Mononuclear cell (primary cell): Measurements from ENCODE around the gene TRPV2. TPM values are rescaled to one million over a fixed set of nuclear protein-coding genes. Genes with fewer than 3 reads are reported as not detected.
"Not testable (repeated sequence)": the region's sequence is repeated elsewhere in the genome, so short reads cannot be mapped to it uniquely, and the experiment has no call there.

Experiments used
- H3K27me3 ChIP-seq: 2 replicates; pipeline ENCODE4 v1.6.0; 2011; ENCODE audit warnings: low read length, control low read depth; ENCODE audit not compliant: insufficient read depth
- H3K4me1 ChIP-seq: 2 replicates; pipeline ENCODE4 v1.5.1; 2011; ENCODE audit warnings: mild to moderate bottlenecking, low read length, control low read depth; ENCODE audit not compliant: insufficient read depth
- H3K4me3 ChIP-seq: 2 replicates; pipeline ENCODE4 v1.5.1; 2011; ENCODE audit warnings: mild to moderate bottlenecking, low read length, moderate library complexity
- H3K9me3 ChIP-seq: 2 replicates; pipeline ENCODE4 v1.5.1; 2011; ENCODE audit warnings: low read depth, mild to moderate bottlenecking, control low read depth, low read length
- total RNA-seq: library from RNA; depleted of rRNA; stranded (reverse); fragments of >200 nt; gene quantifications from one replicate; pipeline ENCODE4 v1.2.3, GENCODE V29; 2012

TRPV2 gene, protein sequence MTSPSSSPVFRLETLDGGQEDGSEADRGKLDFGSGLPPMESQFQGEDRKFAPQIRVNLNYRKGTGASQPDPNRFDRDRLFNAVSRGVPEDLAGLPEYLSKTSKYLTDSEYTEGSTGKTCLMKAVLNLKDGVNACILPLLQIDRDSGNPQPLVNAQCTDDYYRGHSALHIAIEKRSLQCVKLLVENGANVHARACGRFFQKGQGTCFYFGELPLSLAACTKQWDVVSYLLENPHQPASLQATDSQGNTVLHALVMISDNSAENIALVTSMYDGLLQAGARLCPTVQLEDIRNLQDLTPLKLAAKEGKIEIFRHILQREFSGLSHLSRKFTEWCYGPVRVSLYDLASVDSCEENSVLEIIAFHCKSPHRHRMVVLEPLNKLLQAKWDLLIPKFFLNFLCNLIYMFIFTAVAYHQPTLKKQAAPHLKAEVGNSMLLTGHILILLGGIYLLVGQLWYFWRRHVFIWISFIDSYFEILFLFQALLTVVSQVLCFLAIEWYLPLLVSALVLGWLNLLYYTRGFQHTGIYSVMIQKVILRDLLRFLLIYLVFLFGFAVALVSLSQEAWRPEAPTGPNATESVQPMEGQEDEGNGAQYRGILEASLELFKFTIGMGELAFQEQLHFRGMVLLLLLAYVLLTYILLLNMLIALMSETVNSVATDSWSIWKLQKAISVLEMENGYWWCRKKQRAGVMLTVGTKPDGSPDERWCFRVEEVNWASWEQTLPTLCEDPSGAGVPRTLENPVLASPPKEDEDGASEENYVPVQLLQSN
- 23.1 TPM for total RNA-seq

DNA sequence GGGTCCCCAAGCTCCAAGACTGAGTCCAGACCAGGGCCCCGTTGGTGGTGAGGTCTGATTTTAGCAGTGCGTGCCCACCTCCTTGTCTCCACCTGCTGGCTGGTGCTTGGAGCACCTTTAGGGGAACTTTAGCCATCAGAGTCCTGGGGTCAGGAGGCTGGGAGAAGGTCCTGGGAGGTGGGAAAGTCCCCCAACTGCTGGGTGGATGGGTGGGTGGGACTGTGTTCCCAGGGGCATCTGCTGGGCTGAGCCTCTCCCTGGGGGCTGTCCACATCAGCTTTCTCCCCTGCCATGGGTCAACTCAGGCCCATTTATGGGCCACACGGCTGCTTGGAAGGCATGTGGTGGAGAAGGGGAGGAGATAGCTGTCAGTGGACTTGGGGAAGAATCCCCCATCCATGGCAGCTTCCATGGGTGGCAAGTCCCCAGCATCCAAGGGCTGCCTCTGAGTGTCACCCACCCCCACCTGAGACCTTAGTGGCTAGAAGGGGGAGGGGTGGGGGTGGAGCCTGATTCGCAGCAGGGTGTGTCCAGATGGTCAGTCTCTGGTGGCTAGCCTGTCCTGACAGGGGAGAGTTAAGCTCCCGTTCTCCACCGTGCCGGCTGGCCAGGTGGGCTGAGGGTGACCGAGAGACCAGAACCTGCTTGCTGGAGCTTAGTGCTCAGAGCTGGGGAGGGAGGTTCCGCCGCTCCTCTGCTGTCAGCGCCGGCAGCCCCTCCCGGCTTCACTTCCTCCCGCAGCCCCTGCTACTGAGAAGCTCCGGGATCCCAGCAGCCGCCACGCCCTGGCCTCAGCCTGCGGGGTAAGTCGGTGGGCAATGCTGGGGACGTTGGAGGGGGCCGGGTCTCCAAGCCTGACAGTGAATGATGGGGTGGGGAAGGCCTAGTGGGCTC, at the start of gene TRPV2:
TRPV2 (plus strand) TSS at position 541 of the 894 bp plus-strand sequence. CDS start 2,098 bp downstream, outside the sequence.
- Histone ChIP-seq H3K9me3 (no peaks in the 10 kb centered on the region), H3K27me3 (no peaks in the 10 kb centered on the region), H3K4me1 (peaks cover 49% of the 10 kb centered on the region), H3K4me3 (peak within 1 kb of the TSS; percentile 69)

GRCh38 chr17:16371742-16372141, 43.6 kb upstream of the TRPV2 start:
- no peaks in the 10 kb centered on the region for H3K9me3 ChIP-seq
- H3K4me3 ChIP-seq = no peak overlapping the region
- no peaks in the 10 kb centered on the region for H3K4me1 ChIP-seq
- no peaks in the 10 kb centered on the region for H3K27me3 ChIP-seq

DNA sequence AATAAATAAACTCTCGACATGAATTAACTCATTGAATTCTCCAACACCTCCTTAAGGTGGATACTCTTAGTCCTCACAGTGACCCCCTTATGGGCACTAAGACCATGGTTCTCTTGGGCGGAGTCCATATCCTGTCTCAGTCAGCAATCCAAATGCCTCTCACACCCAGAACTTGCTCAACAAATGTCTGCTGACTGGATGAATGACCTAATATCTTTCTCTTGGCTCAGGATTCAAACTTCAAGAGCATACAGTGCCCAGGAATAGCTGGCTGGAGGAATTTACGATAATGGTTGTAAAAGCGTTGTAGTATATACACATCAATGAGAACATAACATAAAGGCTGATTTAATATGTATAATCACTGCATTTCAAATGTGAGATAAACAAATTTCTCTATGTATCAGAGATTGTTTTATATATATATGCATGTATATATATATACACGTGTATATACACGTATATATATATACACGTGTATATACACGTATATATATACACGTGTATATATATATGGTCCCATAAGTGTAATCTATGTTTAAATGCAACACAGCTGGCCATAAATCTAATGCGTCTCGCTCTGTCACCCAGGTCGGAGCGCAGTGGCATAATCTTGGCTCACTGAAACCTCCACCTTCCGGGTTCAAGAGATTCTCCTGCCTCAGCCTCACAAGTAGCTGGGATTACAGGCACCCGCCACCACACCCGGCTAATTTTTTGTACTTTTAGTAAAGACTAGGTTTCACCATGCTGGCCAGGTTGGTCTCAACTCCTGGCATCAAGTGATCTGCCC, 41.0 kb upstream of the TRPV2 start:
- no peaks in the 10 kb centered on the region for H3K27me3 ChIP-seq
- H3K9me3 ChIP-seq = no peaks in the 10 kb centered on the region
- no peaks in the 10 kb centered on the region for H3K4me1 ChIP-seq
- no peak overlapping the region for H3K4me3 ChIP-seq

- Histone ChIP-seq H3K4me3 (no peak overlapping the region), H3K4me1 (peaks cover 13% of the 10 kb centered on the region), H3K9me3 (no peaks in the 10 kb centered on the region), H3K27me3 (no peaks in the 10 kb centered on the region)
Observed at GRCh38 chr17:16377941-16378341, 37.4 kb upstream of the TRPV2 start.

GRCh38 chr17:16378636-16379282, 36.6 kb upstream of the TRPV2 start:
- peaks cover 22% of the 10 kb centered on the region for H3K4me1 ChIP-seq
- H3K27me3 ChIP-seq = no peaks in the 10 kb centered on the region
- H3K4me3 ChIP-seq = no peak overlapping the region
- H3K9me3 ChIP-seq = no peaks in the 10 kb centered on the region

DNA sequence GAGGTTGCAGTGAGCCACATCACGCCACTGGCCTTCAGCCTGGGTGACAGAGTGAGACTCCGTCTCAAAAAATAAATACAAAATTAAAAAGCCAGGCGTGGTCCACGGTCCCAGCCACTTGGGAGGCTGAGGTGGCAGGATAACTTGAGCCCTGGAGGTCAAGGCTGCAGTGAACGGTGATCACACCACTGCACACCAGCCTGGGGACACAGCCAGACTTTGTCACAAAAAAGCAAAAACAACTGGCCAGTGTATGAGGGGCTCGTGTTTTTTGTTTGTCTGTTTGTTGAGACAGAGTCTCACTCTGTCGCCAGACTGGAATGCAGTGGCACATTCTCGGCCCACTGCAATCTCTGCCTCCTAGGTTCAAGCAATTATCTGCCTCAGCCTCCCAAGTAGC, 35.7 kb upstream of the TRPV2 start:
- peaks cover 27% of the 10 kb centered on the region for H3K4me1 ChIP-seq
- H3K9me3 ChIP-seq = no peaks in the 10 kb centered on the region
- H3K27me3 ChIP-seq = no peaks in the 10 kb centered on the region
- no peak overlapping the region for H3K4me3 ChIP-seq

GRCh38 chr17:16380640-16381495, 34.5 kb upstream of the TRPV2 start, which contains the start of gene UBB:
UBB (plus strand) TSS chr17:16381091; CDS start chr17:16381908, 817 bp downstream.
- peak within 1 kb of the TSS; percentile 71 for H3K4me3 ChIP-seq
- no peaks in the 10 kb centered on the region for H3K9me3 ChIP-seq
- no peaks in the 10 kb centered on the region for H3K27me3 ChIP-seq
- H3K4me1 ChIP-seq = peaks cover 31% of the 10 kb centered on the region

DNA sequence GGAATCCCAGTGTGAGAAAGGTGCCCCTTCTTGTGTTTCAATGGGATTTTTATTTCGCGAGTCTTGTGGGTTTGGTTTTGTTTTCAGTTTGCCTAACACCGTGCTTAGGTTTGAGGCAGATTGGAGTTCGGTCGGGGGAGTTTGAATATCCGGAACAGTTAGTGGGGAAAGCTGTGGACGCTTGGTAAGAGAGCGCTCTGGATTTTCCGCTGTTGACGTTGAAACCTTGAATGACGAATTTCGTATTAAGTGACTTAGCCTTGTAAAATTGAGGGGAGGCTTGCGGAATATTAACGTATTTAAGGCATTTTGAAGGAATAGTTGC, 33.9 kb upstream of the TRPV2 start:
- peaks cover 37% of the 10 kb centered on the region for H3K4me1 ChIP-seq
- peak overlapping the region; percentile 71 for H3K4me3 ChIP-seq
- H3K27me3 ChIP-seq = no peaks in the 10 kb centered on the region
- no peaks in the 10 kb centered on the region for H3K9me3 ChIP-seq

DNA sequence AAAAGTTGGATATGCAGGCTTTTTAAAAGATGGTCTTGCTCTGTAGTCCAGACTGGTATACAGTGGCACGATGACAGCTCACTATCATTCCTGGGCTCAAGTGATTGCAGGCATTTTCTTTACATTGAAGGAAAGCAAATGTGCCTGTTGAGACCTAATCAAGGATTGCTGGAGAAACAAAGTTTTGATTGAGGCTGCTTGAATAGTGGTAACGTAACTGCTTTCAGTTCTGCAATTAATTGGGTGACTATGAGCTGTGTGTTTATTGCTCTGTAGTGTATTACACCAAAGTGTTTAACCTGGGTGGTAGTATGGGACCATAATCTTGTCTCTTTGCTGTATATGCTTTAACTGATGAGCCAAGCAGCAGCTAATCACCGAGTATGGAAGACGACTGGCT, 32.2 kb upstream of the TRPV2 start:
- Histone ChIP-seq H3K4me3 (no peak overlapping the region), H3K9me3 (no peaks in the 10 kb centered on the region), H3K27me3 (no peaks in the 10 kb centered on the region), H3K4me1 (peaks cover 48% of the 10 kb centered on the region)

DNA sequence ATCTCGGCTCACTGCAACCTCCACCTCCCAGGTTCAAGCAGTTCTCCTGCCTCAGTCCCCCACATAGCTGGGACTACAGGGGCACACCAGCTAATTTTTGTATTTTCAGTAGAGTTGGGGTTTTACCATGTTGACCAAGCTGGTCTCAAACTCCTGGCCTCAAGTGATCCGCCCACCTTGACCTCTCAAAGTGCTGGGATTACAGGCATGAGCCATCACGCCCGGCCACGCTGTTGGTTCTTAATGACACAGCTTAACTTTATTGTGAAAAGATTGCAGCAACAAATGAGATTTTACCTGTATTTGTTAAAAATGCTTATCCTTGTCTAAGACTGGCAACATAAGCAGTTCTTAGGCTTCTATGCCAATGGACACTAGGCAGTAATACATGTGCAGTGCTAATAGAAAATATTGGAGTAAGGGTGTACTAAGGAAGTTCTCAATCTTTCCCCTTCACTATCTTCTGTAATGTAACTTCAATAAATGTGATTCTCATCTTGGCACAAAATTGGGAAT, 31.5 kb upstream of the TRPV2 start:
- Histone ChIP-seq H3K4me3 (no peak overlapping the region), H3K9me3 (no peaks in the 10 kb centered on the region), H3K27me3 (no peaks in the 10 kb centered on the region), H3K4me1 (peaks cover 48% of the 10 kb centered on the region)

GRCh38 chr17:16384557-16384956, 30.8 kb upstream of the TRPV2 start:
- H3K9me3 ChIP-seq = no peaks in the 10 kb centered on the region
- H3K4me1 ChIP-seq = peaks cover 48% of the 10 kb centered on the region
- H3K4me3 ChIP-seq = no peak overlapping the region
- H3K27me3 ChIP-seq = no peaks in the 10 kb centered on the region

- not testable (repeated sequence) for H3K27me3 ChIP-seq, H3K9me3 ChIP-seq
- peaks cover 48% of the 10 kb centered on the region for H3K4me1 ChIP-seq
- H3K4me3 ChIP-seq = peak overlapping the region; percentile 34
Observed at GRCh38 chr17:16386126-16386507, 29.3 kb upstream of the TRPV2 start.

DNA sequence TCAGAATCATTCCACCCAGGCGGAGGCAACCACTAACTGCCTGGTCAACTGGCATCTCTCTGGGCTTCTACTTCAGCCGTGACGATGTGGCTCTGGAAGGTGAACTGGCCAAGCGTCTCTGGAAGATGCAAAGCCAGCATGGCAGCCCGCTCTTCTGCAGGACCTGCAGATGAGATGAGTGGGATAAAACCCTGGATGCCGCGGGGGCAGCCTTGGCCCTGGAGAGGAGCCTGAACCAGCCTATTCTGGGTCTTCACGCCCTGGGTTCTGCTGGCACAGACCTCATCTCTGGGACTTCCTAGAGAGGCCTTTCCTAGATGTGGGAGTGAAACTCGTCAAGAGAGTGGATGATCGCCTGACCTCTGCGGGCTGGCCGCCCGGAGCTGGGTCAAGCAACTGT, 23.9 kb upstream of the TRPV2 start:
- Histone ChIP-seq H3K27me3 (no peaks in the 10 kb centered on the region), H3K4me3 (no peak overlapping the region), H3K9me3 (no peaks in the 10 kb centered on the region)

More for the DNA sequence above, 23.9 kb upstream of the TRPV2 start:
- peaks cover 11% of the 10 kb centered on the region for H3K4me1 ChIP-seq
